GM12873 (cell line): ENCODE measurements around the gene CEP72.

Source experiments
- CTCF ChIP-seq: IDR thresholded peaks from 2 replicates; pipeline ENCODE4 v1.5.1; 2012; ENCODE audit warnings: low read depth, mild to moderate bottlenecking, moderate library complexity, low read length, control low read depth; ENCODE audit not compliant: insufficient read depth; ENCODE audit errors: missing control alignments

Gene CEP72

GRCh38 chr5:639584-640213 lies 27.6 kb downstream of the CEP72 start:
- no peak for TF ChIP-seq CTCF

GRCh38 chr5:640461-641330 lies 28.6 kb downstream of the CEP72 start:
- no peak for TF ChIP-seq CTCF

- no peak for TF ChIP-seq CTCF
These were observed 29.2 kb downstream of the CEP72 start for GRCh38 chr5:641331-641765.

GRCh38 chr5:642481-642880 lies 30.3 kb downstream of the CEP72 start:
- TF ChIP-seq CTCF, result no peak

GRCh38 chr5:643351-643801 lies 31.2 kb downstream of the CEP72 start:
- no peak for TF ChIP-seq CTCF

- TF ChIP-seq CTCF, result no peak
These were observed 31.7 kb downstream of the CEP72 start for GRCh38 chr5:643811-644271.

- TF ChIP-seq CTCF, result no peak
These were observed 32.4 kb downstream of the CEP72 start for GRCh38 chr5:644509-644908.
